Skeletal muscle tissue (tissue), 4 donors: ENCODE measurements around the gene ANGPTL1. TPM values are rescaled to one million over a fixed set of nuclear protein-coding genes. Genes with fewer than 3 reads are reported as not detected.
A peak's percentile ranks its signal among the peaks of the same experiment; 100 is the strongest.

Experiments
- H3K27ac ChIP-seq: one replicate; pipeline ENCODE4 v1.7.0; 2013; ENCODE audit warnings: mild to moderate bottlenecking, low read depth, low read length, inconsistent platforms
- H3K27me3 ChIP-seq, 3 donors: one replicate each; pipeline ENCODE4 v1.7.0; 2013; ENCODE audit warnings: low read length in 3 of 3; ENCODE audit not compliant: control insufficient read depth in 3 of 3, insufficient read depth in 3 of 3
- H3K36me3 ChIP-seq, 3 donors: one replicate each; pipeline ENCODE4 v1.7.0; 2013; ENCODE audit warnings: low read length in 3 of 3; ENCODE audit not compliant: control insufficient read depth in 3 of 3, insufficient read depth in 3 of 3
- H3K4me1 ChIP-seq, 3 donors: one replicate each; pipeline ENCODE4 v1.7.0; 2013; ENCODE audit warnings: low read length in 3 of 3, mild to moderate bottlenecking in 3 of 3; ENCODE audit not compliant: control insufficient read depth in 3 of 3, insufficient read depth in 3 of 3
- H3K4me3 ChIP-seq, 3 donors: one replicate each; pipeline ENCODE4 v1.7.0; 2013; ENCODE audit warnings: low read length in 3 of 3
- H3K9ac ChIP-seq, 3 donors: one replicate each; pipeline ENCODE4 v1.7.0; 2013; ENCODE audit warnings: low read length in 3 of 3, mild to moderate bottlenecking in 3 of 3, moderate library complexity in 2 of 3, low read depth in 1 of 3
- H3K9me3 ChIP-seq, 3 donors: one replicate each; pipeline ENCODE4 v1.7.0; 2013; ENCODE audit warnings: low read length in 3 of 3; ENCODE audit not compliant: control insufficient read depth in 3 of 3
- total RNA-seq: library from RNA; depleted of rRNA; stranded (reverse); fragments of >200 nt; gene quantifications from one replicate; pipeline ENCODE4 v1.2.3, GENCODE V29; 2014
- donor health status: Osteomylitis.

ANGPTL1 gene
- total RNA-seq, 1 donor from 2014 or later, result 47.5 TPM

DNA sequence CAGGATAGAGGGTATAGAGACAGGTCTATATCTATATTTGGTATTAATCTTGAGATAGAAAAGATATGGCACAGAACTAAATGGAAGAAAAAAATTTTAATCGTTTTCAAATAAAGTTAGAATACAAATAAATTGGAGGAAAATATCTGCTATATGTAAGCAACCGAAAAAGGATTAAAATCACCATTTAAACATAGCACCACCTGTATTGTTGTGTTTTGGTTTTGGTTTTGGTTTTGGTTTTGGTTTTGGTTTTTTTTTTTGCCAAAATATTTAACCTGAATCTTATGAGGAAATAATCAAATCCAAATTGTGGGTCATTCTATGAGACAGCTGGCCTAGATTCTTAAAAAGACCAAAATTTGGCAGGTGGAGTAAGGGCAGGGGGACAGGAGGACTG, 28.5 kb upstream of the ANGPTL1 start:
- Histone ChIP-seq H3K27ac (no peak overlapping the region), H3K9ac (no peak overlapping the region), H3K4me1 (no peaks in the 10 kb centered on the region), H3K27me3 (no peaks in the 10 kb centered on the region), H3K36me3 (no peaks in the 10 kb centered on the region), H3K4me3 (no peak overlapping the region), H3K9me3 (no peaks in the 10 kb centered on the region)

GRCh38 chr1:178898401-178898800, 27.5 kb upstream of the ANGPTL1 start:
- Histone ChIP-seq H3K36me3 (no peaks in the 10 kb centered on the region), H3K27me3 (no peaks in the 10 kb centered on the region), H3K9ac (no peak overlapping the region), H3K4me3 (no peak overlapping the region), H3K9me3 (no peaks in the 10 kb centered on the region), H3K4me1 (no peaks in the 10 kb centered on the region), H3K27ac (no peak overlapping the region)

- no peaks in the 10 kb centered on the region for H3K4me1 ChIP-seq
These were observed 25.1 kb upstream of the ANGPTL1 start for GRCh38 chr1:178895928-178896327.

GRCh38 chr1:178886551-178886950, 15.7 kb upstream of the ANGPTL1 start:
- Histone ChIP-seq H3K27ac (no peak overlapping the region), H3K9ac (no peak overlapping the region), H3K27me3 (no peaks in the 10 kb centered on the region), H3K9me3 (no peaks in the 10 kb centered on the region), H3K4me1 (no peaks in the 10 kb centered on the region), H3K36me3 (no peaks in the 10 kb centered on the region), H3K4me3 (no peak overlapping the region)

More at GRCh38 chr1:178895928-178896327, 25.1 kb upstream of the ANGPTL1 start:
- H3K9me3 ChIP-seq, result no peaks in the 10 kb centered on the region
- H3K27ac ChIP-seq, result no peak overlapping the region
- H3K36me3 ChIP-seq, result no peaks in the 10 kb centered on the region
- H3K9ac ChIP-seq, result no peak overlapping the region
- H3K27me3 ChIP-seq, result no peaks in the 10 kb centered on the region
- H3K4me3 ChIP-seq, result no peak overlapping the region

- Histone ChIP-seq H3K4me3 (no peak overlapping the region), H3K9ac (no peak overlapping the region), H3K27me3 (no peaks in the 10 kb centered on the region), H3K9me3 (no peaks in the 10 kb centered on the region), H3K36me3 (no peaks in the 10 kb centered on the region), H3K27ac (no peak overlapping the region), H3K4me1 (no peaks in the 10 kb centered on the region)
These were observed 15.0 kb upstream of the ANGPTL1 start for GRCh38 chr1:178885869-178886268.

GRCh38 chr1:178881950-178882349, 11.1 kb upstream of the ANGPTL1 start:
- Histone ChIP-seq H3K27me3 (no peaks in the 10 kb centered on the region), H3K9me3 (no peaks in the 10 kb centered on the region), H3K27ac (no peak overlapping the region), H3K4me3 (no peak overlapping the region), H3K9ac (no peak overlapping the region), H3K4me1 (no peaks in the 10 kb centered on the region), H3K36me3 (no peaks in the 10 kb centered on the region)

DNA sequence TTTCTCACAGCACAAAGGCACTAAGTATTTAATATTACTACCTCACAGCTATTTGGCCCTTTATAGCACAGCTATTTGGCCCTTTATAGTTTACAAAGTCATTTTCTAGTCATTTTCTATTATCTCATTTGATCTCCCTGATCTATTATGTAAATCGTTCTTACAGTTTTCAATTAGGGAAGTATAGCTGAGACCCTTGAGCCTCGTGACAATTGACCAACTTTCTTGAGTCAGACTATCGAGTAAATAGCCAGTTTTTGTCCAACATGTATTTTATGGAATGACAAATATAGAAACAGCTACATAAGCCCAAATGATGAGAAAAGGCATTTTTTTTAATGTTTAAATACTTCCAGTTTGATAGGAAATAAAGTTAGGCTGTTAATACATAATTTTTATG, 7.0 kb upstream of the ANGPTL1 start:
- Histone ChIP-seq H3K4me3 (no peak overlapping the region), H3K27me3 (no peaks in the 10 kb centered on the region)

DNA sequence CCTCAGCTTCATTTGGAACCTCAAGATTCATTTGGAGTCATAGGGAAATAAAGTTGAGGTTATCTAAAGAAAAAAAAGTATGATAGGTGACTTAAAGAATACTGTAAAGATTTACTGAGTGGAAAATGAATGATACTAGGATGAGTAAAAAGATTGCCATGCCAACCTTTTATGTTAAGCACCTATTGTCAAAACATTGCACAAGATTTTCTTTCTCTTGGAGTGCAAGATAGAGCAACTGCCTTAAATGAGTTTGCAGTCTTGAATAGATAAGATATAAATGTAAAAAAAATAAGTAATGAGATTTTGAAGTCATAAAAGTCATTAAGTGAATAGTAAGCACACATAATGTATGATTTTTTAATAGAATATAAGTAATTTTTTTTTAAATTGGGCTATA, 5.1 kb upstream of the ANGPTL1 start:
- no peak overlapping the region for H3K27ac ChIP-seq
- H3K27me3 ChIP-seq, result no peaks in the 10 kb centered on the region
- no peak overlapping the region for H3K9ac ChIP-seq
- H3K9me3 ChIP-seq, result no peaks in the 10 kb centered on the region
- H3K36me3 ChIP-seq, result no peaks in the 10 kb centered on the region
- no peak overlapping the region for H3K4me3 ChIP-seq
- H3K4me1 ChIP-seq, result peaks cover 0 to 12% (median 5%) of the 10 kb centered on the region in 3 donors

More for the DNA sequence above, 7.0 kb upstream of the ANGPTL1 start:
- Histone ChIP-seq H3K9me3 (no peaks in the 10 kb centered on the region), H3K36me3 (no peaks in the 10 kb centered on the region), H3K9ac (no peak overlapping the region), H3K4me1 (no peaks in the 10 kb centered on the region), H3K27ac (no peak overlapping the region)

GRCh38 chr1:178874966-178875365, 4.1 kb upstream of the ANGPTL1 start:
- Histone ChIP-seq H3K36me3 (no peaks in the 10 kb centered on the region), H3K9ac (no peak overlapping the region), H3K27me3 (no peaks in the 10 kb centered on the region), H3K9me3 (no peaks in the 10 kb centered on the region), H3K4me1 (peaks cover 0 to 15% (median 5%) of the 10 kb centered on the region in 3 donors), H3K4me3 (no peak overlapping the region), H3K27ac (no peak overlapping the region)

DNA sequence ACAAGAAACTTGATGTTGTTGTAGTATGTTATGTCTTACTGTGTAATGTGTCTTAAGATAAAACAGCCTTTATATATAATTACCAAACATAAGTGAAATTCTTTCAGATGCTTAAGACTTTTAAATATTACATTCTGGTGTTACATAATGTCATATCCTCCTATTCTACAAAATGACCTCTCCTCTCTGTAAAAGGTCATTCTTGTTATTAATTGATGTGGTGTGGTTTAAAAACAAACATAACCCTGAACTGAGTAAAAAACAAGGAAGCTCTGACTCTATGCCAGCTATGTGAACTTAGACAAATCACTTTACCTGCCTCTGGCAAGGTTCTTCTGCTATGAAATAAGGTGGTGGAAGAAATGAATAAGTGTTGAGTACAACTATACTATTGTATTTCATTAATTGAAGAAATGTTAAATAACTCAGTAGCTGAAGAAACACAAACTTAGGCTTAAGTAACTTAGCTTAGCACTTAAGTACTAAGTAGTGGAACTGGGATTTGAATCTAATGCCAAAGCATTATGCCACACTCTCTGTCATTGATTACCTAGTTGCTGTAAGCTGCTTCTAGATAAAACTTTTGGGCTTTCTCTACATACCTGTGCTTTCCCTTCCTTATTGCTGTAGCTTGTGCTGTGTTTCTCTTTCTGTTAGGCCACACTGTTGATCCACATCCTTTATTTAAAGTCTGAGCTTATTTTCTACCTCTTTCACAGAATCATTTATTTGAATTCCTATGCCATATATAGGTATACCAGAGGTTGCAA, 859 bp upstream of the ANGPTL1 start:
- Histone ChIP-seq H3K27ac (peak overlapping the region; percentile 63), H3K27me3 (no peaks in the 10 kb centered on the region), H3K9ac (peak overlapping the region; percentile 35 to 88 (median 73)), H3K4me1 (peaks cover 0 to 21% (median 5%) of the 10 kb centered on the region in 3 donors), H3K36me3 (no peaks in the 10 kb centered on the region), H3K4me3 (peak overlapping the region in 2 of 3 donors; percentile 56 to 79), H3K9me3 (no peaks in the 10 kb centered on the region)
